ENCODE data around the gene CTNNA1.

GRCh38 chr5:138905541-138905940, 152.3 kb downstream of the CTNNA1 start:
- TF ChIP-seq POLR2A (IDR thresholded peaks at IDR 0.05; ENCODE audit: low read depth, low read length) (no peak), CTCF (IDR thresholded peaks at IDR 0.05; ENCODE audit: extremely low read depth in 1 of 2, insufficient read depth in 1 of 2, low read depth in 1 of 2, low read length in 2 of 2) (no peak), EZH2 (IDR thresholded peaks at IDR 0.05; ENCODE audit: borderline replicate concordance, low read depth, low read length, severe bottlenecking) (no peak), GATA2 (IDR thresholded peaks at IDR 0.05; ENCODE audit: insufficient read depth, insufficient read length, low read depth, low read length) (no peak)

Data from endothelial cell of umbilical vein (primary cell).